Spleen (tissue), 7 donors: Measurements from ENCODE around the gene RNF212B.

Experiments
- POLR2A ChIP-seq, 3 donors: fragments of 450-650 bp; IDR thresholded peaks; one replicate each; pipeline ENCODE4 v1.5.1; 2017; ENCODE audit warnings: antibody characterized with exemption in 3 of 3, mild to moderate bottlenecking in 1 of 3
- POLR2AphosphoS5 ChIP-seq, 3 donors: sonication (generic); formaldehyde crosslinking; IDR thresholded peaks; one replicate each; pipeline ENCODE4 v1.5.1; 2017; ENCODE audit warnings: antibody characterized with exemption in 3 of 3
- TF ChIP-seq, protein P1 (sequence below), 11 experiments: fragments of 200-600 bp in 7 of 11; fragments of 450-650 bp in 4 of 11; sonication (generic) in 4 of 11; IDR thresholded peaks in 8 of 11; conservative IDR thresholded peaks in 3 of 11; 1 replicate in 7 of 11; 2 replicates in 4 of 11; pipeline versions ENCODE4 v1.4.0 to v1.8.0; 2016 to 2021; ENCODE audit warnings: antibody characterized with exemption in 11 of 11, inconsistent platforms in 4 of 11, mild to moderate bottlenecking in 1 of 11
- donor health status: DM: no; HTN: no; CAD: no; lungs with moderate emphysema.
- donor health status: DM: no; HTN: no; CAD: no.
- donor health status: DM: no; HTN: no; CAD: no.

DNA sequence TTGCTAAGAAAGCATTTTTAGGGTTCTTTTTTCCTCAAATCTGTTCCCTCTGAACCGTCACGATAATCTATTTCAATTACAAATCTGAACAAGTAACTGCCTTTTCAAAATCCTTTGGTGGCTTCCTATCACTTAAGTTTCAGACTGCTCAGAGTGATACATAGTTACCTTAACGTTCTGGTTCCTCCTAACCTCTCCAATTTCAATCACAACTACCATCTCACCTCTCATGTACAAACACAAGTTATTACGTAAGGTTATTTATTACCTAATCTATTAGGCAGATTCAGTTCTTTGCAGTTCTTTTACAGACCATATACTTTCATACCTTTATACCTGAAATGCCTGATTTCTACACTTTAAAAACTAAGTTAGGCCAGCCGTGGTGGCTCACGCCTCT lies 12.1 kb downstream of the RNF212B start:
- TF ChIP-seq, protein P1, sequence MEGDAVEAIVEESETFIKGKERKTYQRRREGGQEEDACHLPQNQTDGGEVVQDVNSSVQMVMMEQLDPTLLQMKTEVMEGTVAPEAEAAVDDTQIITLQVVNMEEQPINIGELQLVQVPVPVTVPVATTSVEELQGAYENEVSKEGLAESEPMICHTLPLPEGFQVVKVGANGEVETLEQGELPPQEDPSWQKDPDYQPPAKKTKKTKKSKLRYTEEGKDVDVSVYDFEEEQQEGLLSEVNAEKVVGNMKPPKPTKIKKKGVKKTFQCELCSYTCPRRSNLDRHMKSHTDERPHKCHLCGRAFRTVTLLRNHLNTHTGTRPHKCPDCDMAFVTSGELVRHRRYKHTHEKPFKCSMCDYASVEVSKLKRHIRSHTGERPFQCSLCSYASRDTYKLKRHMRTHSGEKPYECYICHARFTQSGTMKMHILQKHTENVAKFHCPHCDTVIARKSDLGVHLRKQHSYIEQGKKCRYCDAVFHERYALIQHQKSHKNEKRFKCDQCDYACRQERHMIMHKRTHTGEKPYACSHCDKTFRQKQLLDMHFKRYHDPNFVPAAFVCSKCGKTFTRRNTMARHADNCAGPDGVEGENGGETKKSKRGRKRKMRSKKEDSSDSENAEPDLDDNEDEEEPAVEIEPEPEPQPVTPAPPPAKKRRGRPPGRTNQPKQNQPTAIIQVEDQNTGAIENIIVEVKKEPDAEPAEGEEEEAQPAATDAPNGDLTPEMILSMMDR (IDR thresholded peaks at IDR 0.05 in 8 of 11, conservative IDR thresholded peaks at IDR 0.05 in 3 of 11) = no peak
- TF ChIP-seq POLR2A (IDR thresholded peaks at IDR 0.05) (no peak), POLR2AphosphoS5 (IDR thresholded peaks at IDR 0.05) (no peak)
